CD14-positive monocyte (primary cell): Measurements from ENCODE around the gene FCRL5. TPM values are rescaled to one million over a fixed set of nuclear protein-coding genes. Genes with fewer than 3 reads are reported as not detected.

Source experiments
- DNase-seq, 3 donors: peaks; one replicate each; pipeline ENCODE4 v3.0.0-alpha.2; 2011 to 2022
- H2AFZ ChIP-seq: 2 replicates; pipeline ENCODE4 v1.6.0; 2012; ENCODE audit warnings: mild to moderate bottlenecking, low read depth, low read length, inconsistent platforms; ENCODE audit not compliant: insufficient read depth, poor library complexity, severe bottlenecking
- H3K27ac ChIP-seq, 2 donors: 1 replicate in 1 of 2; 2 replicates in 1 of 2; pipeline ENCODE4 v1.5.1; 2012 to 2013; ENCODE audit warnings: low read length in 2 of 2, control low read depth in 1 of 2, inconsistent platforms in 1 of 2, low read depth in 1 of 2, mild to moderate bottlenecking in 1 of 2
- H3K27me3 ChIP-seq, 2 donors: one replicate each; pipeline versions ENCODE4 v1.6.0 to v1.6.1; 2011 to 2013; ENCODE audit warnings: low read length in 2 of 2; ENCODE audit not compliant: control insufficient read depth in 2 of 2, insufficient read depth in 2 of 2
- H3K36me3 ChIP-seq, 2 donors: replicated peaks in 1 of 2; 1 replicate in 1 of 2; 2 replicates in 1 of 2; pipeline versions ENCODE4 v1.5.1 to v1.6.1; 2012 to 2013; ENCODE audit warnings: low read length in 2 of 2, control low read depth in 1 of 2, inconsistent platforms in 1 of 2, mild to moderate bottlenecking in 1 of 2; ENCODE audit not compliant: insufficient read depth in 2 of 2, control insufficient read depth in 1 of 2
- H3K4me1 ChIP-seq, 2 donors: 1 replicate in 1 of 2; 2 replicates in 1 of 2; pipeline versions ENCODE4 v1.5.1 to v1.6.1; 2012 to 2013; ENCODE audit warnings: low read length in 2 of 2, control low read depth in 1 of 2, inconsistent platforms in 1 of 2, mild to moderate bottlenecking in 1 of 2, moderate library complexity in 1 of 2; ENCODE audit not compliant: insufficient read depth in 2 of 2, control insufficient read depth in 1 of 2
- H3K4me2 ChIP-seq: replicated peaks from 2 replicates; pipeline ENCODE3; 2012; ENCODE audit warnings: low read length, moderate library complexity, mild to moderate bottlenecking; ENCODE audit not compliant: poor library complexity, severe bottlenecking; ENCODE audit errors: extremely low read depth
- H3K4me3 ChIP-seq, 3 experiments: fragments of 200-600 bp in 1 of 3; sonication (generic) in 1 of 3; replicated peaks in 1 of 3; 1 replicate in 2 of 3; 2 replicates in 1 of 3; pipeline ENCODE4 v1.5.1; 2011 to 2013; ENCODE audit warnings: low read length in 3 of 3, mild to moderate bottlenecking in 3 of 3, control low read depth in 2 of 3, low read depth in 2 of 3, inconsistent platforms in 1 of 3, moderate library complexity in 1 of 3
- H3K79me2 ChIP-seq: 2 replicates; pipeline ENCODE4 v1.6.0; 2012; ENCODE audit warnings: mild to moderate bottlenecking, control low read depth, inconsistent platforms, low read length, moderate library complexity; ENCODE audit not compliant: insufficient read depth
- H3K9ac ChIP-seq: 2 replicates; pipeline ENCODE4 v1.6.0; 2017; ENCODE audit warnings: low read length, mild to moderate bottlenecking; ENCODE audit not compliant: insufficient read depth, poor library complexity, severe bottlenecking
- H3K9me3 ChIP-seq, 2 donors: replicated peaks in 1 of 2; 1 replicate in 1 of 2; 2 replicates in 1 of 2; pipeline versions ENCODE4 v1.5.1 to v1.6.1; 2012 to 2013; ENCODE audit warnings: low read length in 2 of 2, control low read depth in 1 of 2; ENCODE audit not compliant: control insufficient read depth in 1 of 2, insufficient read depth in 1 of 2
- H4K20me1 ChIP-seq: 2 replicates; pipeline ENCODE4 v1.6.0; 2012; ENCODE audit warnings: mild to moderate bottlenecking, low read length, control low read depth, moderate library complexity; ENCODE audit not compliant: insufficient read depth
- H3K27ac Mint-ChIP-seq, 7 donors: one replicate each; pipeline ENCODE4 v1.8.0; 2020; ENCODE audit warnings: mild to moderate bottlenecking in 7 of 7, mixed read lengths in 7 of 7, moderate library complexity in 6 of 7, inconsistent platforms in 2 of 7
- H3K27me3 Mint-ChIP-seq, 3 donors: one replicate each; pipeline ENCODE4 v1.8.0; 2021 to 2022; ENCODE audit warnings: low read depth in 3 of 3, mild to moderate bottlenecking in 3 of 3, mixed read lengths in 3 of 3, moderate library complexity in 3 of 3, inconsistent platforms in 1 of 3
- H3K36me3 Mint-ChIP-seq, 2 donors: one replicate each; pipeline ENCODE4 v1.8.0; 2020; ENCODE audit warnings: mixed read lengths in 2 of 2, inconsistent platforms in 1 of 2, mild to moderate bottlenecking in 1 of 2
- H3K4me1 Mint-ChIP-seq: one replicate; pipeline ENCODE4 v1.8.0; 2020; ENCODE audit warnings: mild to moderate bottlenecking, mixed read lengths
- H3K4me3 Mint-ChIP-seq, 2 donors: one replicate each; pipeline ENCODE4 v1.8.0; 2020; ENCODE audit warnings: mild to moderate bottlenecking in 2 of 2, mixed read lengths in 2 of 2, moderate library complexity in 1 of 2
- H3K9me3 Mint-ChIP-seq, 7 donors: one replicate each; pipeline ENCODE4 v1.8.0; 2020 to 2022; ENCODE audit warnings: mixed read lengths in 7 of 7, mild to moderate bottlenecking in 6 of 7, moderate library complexity in 6 of 7, inconsistent platforms in 2 of 7
- WGBS: methylation state at CpG from one replicate; pipeline ENCODE4 v1.1.5; 2013; ENCODE audit warnings: missing lambda C conversion rate; ENCODE audit not compliant: insufficient coverage; 5-methylcytosine and 5-hydroxymethylcytosine counted together
- intact Hi-C, 2 donors: fragments of 100-400 bp; cut with micrococcal nuclease; formaldehyde crosslinking; loops; one replicate each; pipeline versions ENCODE4 v1.15.0 to v1.15.1; 2023
- polyA plus RNA-seq, 3 donors: library from polyadenylated mRNA; depleted of rRNA in 1 of 3; unstranded in 2 of 3; stranded (reverse) in 1 of 3; fragments of 300-500 nt in 2 of 3; fragments of >200 nt in 1 of 3; fragmentation: Illumina TruSeq in 2 of 3; gene quantifications; 1 replicate in 2 of 3; 2 replicates in 1 of 3; pipeline ENCODE4 v1.2.3, GENCODE V29; 2012 to 2021
- TF ChIP-seq, protein P1 (sequence below): fragments of 200-600 bp; IDR thresholded peaks from one replicate; pipeline ENCODE4 v1.8.0; 2022; ENCODE audit warnings: antibody characterized with exemption, mild to moderate bottlenecking

FCRL5 gene
- polyA plus RNA-seq, 3 donors: 0.06 to 0.25 TPM; not detected in 1

DNA sequence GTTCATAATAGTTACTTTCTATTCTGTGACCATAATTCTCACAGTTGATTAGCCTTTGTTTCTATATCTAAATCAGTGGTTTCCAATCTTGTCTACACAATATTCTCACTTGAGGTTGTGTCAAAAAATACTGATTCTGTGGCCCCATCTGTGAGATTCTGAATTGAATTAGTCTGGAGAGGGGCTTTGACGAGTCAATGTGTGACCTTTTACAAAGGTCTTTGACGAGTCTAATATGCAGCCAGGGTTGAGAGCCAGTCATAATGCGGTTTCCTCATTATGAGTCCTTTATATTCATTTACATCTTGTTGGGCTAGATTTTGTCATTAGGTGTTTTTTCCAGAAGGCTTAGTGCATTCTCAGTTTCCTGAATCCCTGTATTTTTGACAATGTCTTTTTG lies 19.7 kb downstream of the FCRL5 start:
- no peaks in the 10 kb centered on the region for H4K20me1 ChIP-seq
- no peaks in the 10 kb centered on the region for H3K79me2 ChIP-seq
- H3K9ac ChIP-seq: no peak overlapping the region
- intact Hi-C loops: no loop called here
- H3K9me3 Mint-ChIP-seq: peaks cover 0 to 7% (median 5%) of the 10 kb centered on the region in 7 donors
- TF ChIP-seq, protein P1, sequence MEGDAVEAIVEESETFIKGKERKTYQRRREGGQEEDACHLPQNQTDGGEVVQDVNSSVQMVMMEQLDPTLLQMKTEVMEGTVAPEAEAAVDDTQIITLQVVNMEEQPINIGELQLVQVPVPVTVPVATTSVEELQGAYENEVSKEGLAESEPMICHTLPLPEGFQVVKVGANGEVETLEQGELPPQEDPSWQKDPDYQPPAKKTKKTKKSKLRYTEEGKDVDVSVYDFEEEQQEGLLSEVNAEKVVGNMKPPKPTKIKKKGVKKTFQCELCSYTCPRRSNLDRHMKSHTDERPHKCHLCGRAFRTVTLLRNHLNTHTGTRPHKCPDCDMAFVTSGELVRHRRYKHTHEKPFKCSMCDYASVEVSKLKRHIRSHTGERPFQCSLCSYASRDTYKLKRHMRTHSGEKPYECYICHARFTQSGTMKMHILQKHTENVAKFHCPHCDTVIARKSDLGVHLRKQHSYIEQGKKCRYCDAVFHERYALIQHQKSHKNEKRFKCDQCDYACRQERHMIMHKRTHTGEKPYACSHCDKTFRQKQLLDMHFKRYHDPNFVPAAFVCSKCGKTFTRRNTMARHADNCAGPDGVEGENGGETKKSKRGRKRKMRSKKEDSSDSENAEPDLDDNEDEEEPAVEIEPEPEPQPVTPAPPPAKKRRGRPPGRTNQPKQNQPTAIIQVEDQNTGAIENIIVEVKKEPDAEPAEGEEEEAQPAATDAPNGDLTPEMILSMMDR: no peak
- H3K4me2 ChIP-seq: no peak overlapping the region
- H3K4me3 ChIP-seq: no peak overlapping the region
- no peaks in the 10 kb centered on the region for H3K4me1 ChIP-seq
- DNase-seq: no peak
- no peak overlapping the region for H2AFZ ChIP-seq
- H3K27me3 ChIP-seq: peaks cover 8 to 14% of the 10 kb centered on the region in 2 donors
- H3K27ac ChIP-seq: no peak overlapping the region
- no peak overlapping the region for H3K27ac Mint-ChIP-seq
- no peak overlapping the region for H3K4me3 Mint-ChIP-seq
- no peaks in the 10 kb centered on the region for H3K9me3 ChIP-seq
- H3K36me3 Mint-ChIP-seq: no peaks in the 10 kb centered on the region
- H3K36me3 ChIP-seq: no peaks in the 10 kb centered on the region
- H3K27me3 Mint-ChIP-seq: peaks cover 15 to 35% (median 15%) of the 10 kb centered on the region in 3 donors
- no peaks in the 10 kb centered on the region for H3K4me1 Mint-ChIP-seq
- no CpG with 5 or more reads among the region's 3 CpGs for WGBS

DNA sequence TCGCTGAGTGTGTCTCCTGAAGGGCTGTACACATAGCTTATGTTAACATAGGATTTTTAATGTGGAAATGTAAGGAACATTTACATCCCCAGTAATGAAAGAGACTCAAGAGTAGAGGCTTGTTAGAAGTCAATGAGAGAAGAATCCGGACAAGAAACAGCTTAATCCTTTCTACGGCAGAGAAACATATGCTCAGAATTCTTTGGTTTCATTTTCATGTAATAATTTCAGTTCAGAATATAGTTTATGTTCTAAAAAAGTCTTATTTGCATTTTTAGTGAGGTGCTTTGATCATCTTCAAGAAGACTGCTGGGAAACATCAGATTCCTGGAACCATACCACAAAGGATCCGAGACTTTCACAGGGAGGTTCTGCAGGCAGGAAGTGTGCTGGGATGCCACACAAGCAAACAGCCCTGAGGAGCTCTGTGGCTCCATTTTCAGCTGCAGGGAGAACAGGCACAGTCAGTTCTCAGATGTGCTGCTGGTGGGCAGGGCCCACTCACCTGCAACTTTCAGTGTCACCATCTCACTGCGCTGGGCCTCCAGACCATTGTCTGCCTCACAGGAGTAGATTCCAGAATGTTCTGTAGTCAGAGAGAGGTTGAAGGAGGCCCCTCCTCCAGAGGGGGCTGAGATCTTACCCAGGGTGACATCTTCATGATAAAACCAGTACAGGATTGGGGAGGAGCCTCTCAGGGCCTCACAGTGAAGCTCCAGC lies 28.4 kb downstream of the FCRL5 start:
- Mint-ChIP-seq H3K27ac (no peak overlapping the region), H3K27me3 (peaks cover 1 to 7% (median 5%) of the 10 kb centered on the region in 3 donors), H3K9me3 (no peaks in the 10 kb centered on the region), H3K4me3 (no peak overlapping the region), H3K4me1 (no peaks in the 10 kb centered on the region), H3K36me3 (no peaks in the 10 kb centered on the region)
- no peaks in the 10 kb centered on the region for H3K79me2 ChIP-seq
- no peaks in the 10 kb centered on the region for H4K20me1 ChIP-seq
- WGBS: no CpG with 5 or more reads among the region's 5 CpGs
- H3K9ac ChIP-seq: no peak overlapping the region
- no peaks in the 10 kb centered on the region for H3K4me1 ChIP-seq
- H2AFZ ChIP-seq: no peak overlapping the region
- no peak for DNase-seq
- TF ChIP-seq, protein P1: no peak
- no peak overlapping the region for H3K27ac ChIP-seq
- peaks cover 2 to 4% of the 10 kb centered on the region in 2 donors for H3K27me3 ChIP-seq
- no peak overlapping the region for H3K4me2 ChIP-seq
- intact Hi-C loops: no loop called here
- no peaks in the 10 kb centered on the region for H3K9me3 ChIP-seq
- H3K4me3 ChIP-seq: no peak overlapping the region
- H3K36me3 ChIP-seq: no peaks in the 10 kb centered on the region
